Activated naive CD4-positive, alpha-beta T cell treated with anti-CD3 and anti-CD28 coated beads for 36 hours (primary cell): ENCODE measurements around the gene STAT1. TPM values are rescaled to one million over a fixed set of nuclear protein-coding genes. Genes with fewer than 3 reads are reported as not detected.

Source experiments
- CTCF ChIA-PET: fragments of 350-600 bp; sonication (Branson Sonifier 250); formaldehyde crosslinking; loops from one replicate; lab custom pipeline; 2021; ENCODE audit warnings: antibody characterized with exemption; lab: Charles Lee
- DNase-seq: peaks from one replicate; pipeline ENCODE4 v3.0.0-alpha.2; 2020
- H3K27ac Mint-ChIP-seq: one replicate; pipeline ENCODE4 v1.8.0; 2021; ENCODE audit warnings: mild to moderate bottlenecking, mixed read lengths
- H3K27me3 Mint-ChIP-seq: one replicate; pipeline ENCODE4 v1.8.0; 2021; ENCODE audit warnings: low read depth, mixed read lengths
- H3K36me3 Mint-ChIP-seq: one replicate; pipeline ENCODE4 v1.8.0; 2021; ENCODE audit warnings: low read depth, mixed read lengths
- H3K4me1 Mint-ChIP-seq: one replicate; pipeline ENCODE4 v1.8.0; 2021; ENCODE audit warnings: low read depth, mixed read lengths
- H3K4me3 Mint-ChIP-seq: one replicate; pipeline ENCODE4 v1.8.0; 2021; ENCODE audit warnings: mild to moderate bottlenecking, moderate library complexity, mixed read lengths
- H3K9me3 Mint-ChIP-seq: one replicate; pipeline ENCODE4 v1.8.0; 2021; ENCODE audit warnings: mixed read lengths
- intact Hi-C: fragments of 100-400 bp; cut with micrococcal nuclease; formaldehyde crosslinking; loops from one replicate; pipeline ENCODE4 v1.15.1; 2023
- total RNA-seq, 2 experiments: library from RNA; stranded (reverse); gene quantifications; one replicate each; pipeline ENCODE4 v1.2.3, GENCODE V29; 2021

Gene STAT1
- total RNA-seq, 2 experiments from 2014 or later: 376 to 402 TPM

GRCh38 chr2:191048073-191048472, 34.1 kb upstream of the STAT1 start:
- H3K4me1 Mint-ChIP-seq: peaks cover 6% of the 10 kb centered on the region
- H3K27me3 Mint-ChIP-seq: no peaks in the 10 kb centered on the region
- CTCF ChIA-PET: interaction anchor here (0.7 to 11.3 kb wide), 3 partner anchors 28 to 474 kb away, joined by 3 to 419 read pairs (median 4); no protein-coding TSS in a partner anchor
- no peak for DNase-seq
- H3K4me3 Mint-ChIP-seq: no peak overlapping the region
- peaks cover 10% of the 10 kb centered on the region for H3K36me3 Mint-ChIP-seq
- H3K9me3 Mint-ChIP-seq: peaks cover 5% of the 10 kb centered on the region
- intact Hi-C loops: no loop called here
- no peak overlapping the region for H3K27ac Mint-ChIP-seq

- no peak overlapping the region for H3K4me3 Mint-ChIP-seq
- CTCF ChIA-PET: interaction anchor here (0.6 to 1.8 kb wide), 2 partner anchors 111 to 684 kb away, joined by 3 to 10 read pairs; no protein-coding TSS in a partner anchor
- intact Hi-C loops: no loop called here
- no peak for DNase-seq
- H3K9me3 Mint-ChIP-seq: peaks cover 5% of the 10 kb centered on the region
- peaks cover 12% of the 10 kb centered on the region for H3K4me1 Mint-ChIP-seq
- no peaks in the 10 kb centered on the region for H3K27me3 Mint-ChIP-seq
- no peak overlapping the region for H3K27ac Mint-ChIP-seq
- peaks cover 10% of the 10 kb centered on the region for H3K36me3 Mint-ChIP-seq
Observed at GRCh38 chr2:191045141-191045540, 31.2 kb upstream of the STAT1 start.

- Mint-ChIP-seq H3K27me3 (no peaks in the 10 kb centered on the region), H3K4me1 (peaks cover 25% of the 10 kb centered on the region), H3K4me3 (no peak overlapping the region), H3K36me3 (peaks cover 22% of the 10 kb centered on the region), H3K9me3 (peaks cover 5% of the 10 kb centered on the region), H3K27ac (no peak overlapping the region)
- intact Hi-C loops: no loop called here
- no peak for DNase-seq
- CTCF ChIA-PET: interaction anchor here (3.0 kb wide), 1 partner anchor 112 kb away, joined by 9 read pairs; no protein-coding TSS in a partner anchor
Observed at GRCh38 chr2:191043438-191043837, 29.5 kb upstream of the STAT1 start.

GRCh38 chr2:191041418-191042161, 27.6 kb upstream of the STAT1 start:
- Mint-ChIP-seq H3K4me3 (no peak overlapping the region), H3K36me3 (peaks cover 37% of the 10 kb centered on the region), H3K27me3 (no peaks in the 10 kb centered on the region), H3K27ac (no peak overlapping the region), H3K4me1 (peaks cover 38% of the 10 kb centered on the region), H3K9me3 (peaks cover 5% of the 10 kb centered on the region)
- DNase-seq: no peak
- CTCF ChIA-PET: interaction anchor here (3.0 to 5.7 kb wide), 2 partner anchors 10 to 114 kb away, joined by 9 to 40 read pairs; no protein-coding TSS in a partner anchor
- intact Hi-C loops: no loop called here

- H3K27ac Mint-ChIP-seq: no peak overlapping the region
- peaks cover 38% of the 10 kb centered on the region for H3K4me1 Mint-ChIP-seq
- DNase-seq: no peak
- H3K27me3 Mint-ChIP-seq: no peaks in the 10 kb centered on the region
- H3K36me3 Mint-ChIP-seq: peaks cover 37% of the 10 kb centered on the region
- CTCF ChIA-PET: interaction anchor here (0.6 to 5.7 kb wide), 4 partner anchors 9 to 258 kb away, joined by 3 to 40 read pairs (median 14); no protein-coding TSS in a partner anchor
- peaks cover 5% of the 10 kb centered on the region for H3K9me3 Mint-ChIP-seq
- intact Hi-C loops: no loop called here
- H3K4me3 Mint-ChIP-seq: no peak overlapping the region
Observed at GRCh38 chr2:191039616-191040015, 25.6 kb upstream of the STAT1 start.

- CTCF ChIA-PET: interaction anchor here (0.6 to 5.7 kb wide), 4 partner anchors 10 to 119 kb away, joined by 3 to 40 read pairs (median 14); no protein-coding TSS in a partner anchor
- Mint-ChIP-seq H3K27ac (peak overlapping the region; percentile 68), H3K9me3 (no peaks in the 10 kb centered on the region), H3K4me1 (peaks cover 38% of the 10 kb centered on the region), H3K4me3 (no peak overlapping the region), H3K27me3 (no peaks in the 10 kb centered on the region), H3K36me3 (peaks cover 32% of the 10 kb centered on the region)
- no peak for DNase-seq
- intact Hi-C loops: loop anchor here (1.0 kb wide), 2 partner anchors 18 to 21 kb away; no protein-coding TSS in a partner anchor
Observed at GRCh38 chr2:191038741-191039140, 24.8 kb upstream of the STAT1 start.

- intact Hi-C loops: loop anchor here (1.0 kb wide), 2 partner anchors 18 to 21 kb away; no protein-coding TSS in a partner anchor
- Mint-ChIP-seq H3K27ac (peak overlapping the region; percentile 68), H3K4me1 (peaks cover 35% of the 10 kb centered on the region), H3K27me3 (no peaks in the 10 kb centered on the region), H3K4me3 (no peak overlapping the region), H3K9me3 (no peaks in the 10 kb centered on the region), H3K36me3 (peaks cover 32% of the 10 kb centered on the region)
- DNase-seq: no peak
- CTCF ChIA-PET: interaction anchor here (1.0 to 5.7 kb wide), 5 partner anchors 10 to 188 kb away, joined by 3 to 40 read pairs (median 4); no protein-coding TSS in a partner anchor
Observed at GRCh38 chr2:191038241-191038725, 24.3 kb upstream of the STAT1 start.

GRCh38 chr2:191037351-191037750, 23.4 kb upstream of the STAT1 start:
- no peak for DNase-seq
- peaks cover 32% of the 10 kb centered on the region for H3K36me3 Mint-ChIP-seq
- no peak overlapping the region for H3K4me3 Mint-ChIP-seq
- peak overlapping the region; percentile 48 for H3K27ac Mint-ChIP-seq
- CTCF ChIA-PET: interaction anchor here (0.7 to 5.7 kb wide), 7 partner anchors 9 to 187 kb away, joined by 3 to 40 read pairs (median 4); no protein-coding TSS in a partner anchor
- no peaks in the 10 kb centered on the region for H3K27me3 Mint-ChIP-seq
- H3K4me1 Mint-ChIP-seq: peaks cover 33% of the 10 kb centered on the region
- no peaks in the 10 kb centered on the region for H3K9me3 Mint-ChIP-seq
- intact Hi-C loops: no loop called here

- DNase-seq: no peak
- H3K4me1 Mint-ChIP-seq: peaks cover 25% of the 10 kb centered on the region
- no peaks in the 10 kb centered on the region for H3K27me3 Mint-ChIP-seq
- intact Hi-C loops: no loop called here
- CTCF ChIA-PET: interaction anchor here (1.4 to 5.7 kb wide), 2 partner anchors 24 to 119 kb away, joined by 3 to 25 read pairs; no protein-coding TSS in a partner anchor
- H3K9me3 Mint-ChIP-seq: no peaks in the 10 kb centered on the region
- H3K4me3 Mint-ChIP-seq: no peak overlapping the region
- peak overlapping the region; percentile 59 for H3K27ac Mint-ChIP-seq
- peaks cover 32% of the 10 kb centered on the region for H3K36me3 Mint-ChIP-seq
Observed at GRCh38 chr2:191036363-191036762, 22.4 kb upstream of the STAT1 start.

GRCh38 chr2:191032588-191033429, 18.8 kb upstream of the STAT1 start:
- Mint-ChIP-seq H3K4me1 (peaks cover 40% of the 10 kb centered on the region), H3K27me3 (no peaks in the 10 kb centered on the region), H3K9me3 (no peaks in the 10 kb centered on the region), H3K4me3 (no peak overlapping the region), H3K27ac (no peak overlapping the region), H3K36me3 (peaks cover 24% of the 10 kb centered on the region)
- CTCF ChIA-PET: interaction anchor here (0.8 kb wide), 1 partner anchor 20 kb away, joined by 4 read pairs; no protein-coding TSS in a partner anchor
- intact Hi-C loops: loop anchor here (5.0 kb wide), 1 partner anchor 36 kb away; no protein-coding TSS in a partner anchor
- DNase-seq: no peak

- H3K9me3 Mint-ChIP-seq: no peaks in the 10 kb centered on the region
- peaks cover 18% of the 10 kb centered on the region for H3K36me3 Mint-ChIP-seq
- peak overlapping the region; percentile 44 for H3K27ac Mint-ChIP-seq
- CTCF ChIA-PET: interaction anchor here (0.6 to 1.1 kb wide), 4 partner anchors 9 to 250 kb away, joined by 3 to 4 read pairs (median 4); no protein-coding TSS in a partner anchor
- no peak for DNase-seq
- peaks cover 42% of the 10 kb centered on the region for H3K4me1 Mint-ChIP-seq
- intact Hi-C loops: loop anchor here (5.0 kb wide), 1 partner anchor 34 kb away; no protein-coding TSS in a partner anchor
- H3K4me3 Mint-ChIP-seq: no peak overlapping the region
- no peaks in the 10 kb centered on the region for H3K27me3 Mint-ChIP-seq
Observed at GRCh38 chr2:191031256-191031655, 17.3 kb upstream of the STAT1 start.
